Stimulated activated CD8-positive, alpha-beta memory T cell treated with anti-CD3 and anti-CD28 coated beads, Interleukin-12 subunit alpha, Interleukin-12 subunit beta, amount 100 ng/mL, for 1 hour (primary cell): ENCODE data around the gene BOD1.

Experiments
- DNase-seq: peaks from one replicate; pipeline ENCODE4 v3.0.0-alpha.2; 2020; ENCODE audit warnings: low read depth

BOD1 gene

DNA sequence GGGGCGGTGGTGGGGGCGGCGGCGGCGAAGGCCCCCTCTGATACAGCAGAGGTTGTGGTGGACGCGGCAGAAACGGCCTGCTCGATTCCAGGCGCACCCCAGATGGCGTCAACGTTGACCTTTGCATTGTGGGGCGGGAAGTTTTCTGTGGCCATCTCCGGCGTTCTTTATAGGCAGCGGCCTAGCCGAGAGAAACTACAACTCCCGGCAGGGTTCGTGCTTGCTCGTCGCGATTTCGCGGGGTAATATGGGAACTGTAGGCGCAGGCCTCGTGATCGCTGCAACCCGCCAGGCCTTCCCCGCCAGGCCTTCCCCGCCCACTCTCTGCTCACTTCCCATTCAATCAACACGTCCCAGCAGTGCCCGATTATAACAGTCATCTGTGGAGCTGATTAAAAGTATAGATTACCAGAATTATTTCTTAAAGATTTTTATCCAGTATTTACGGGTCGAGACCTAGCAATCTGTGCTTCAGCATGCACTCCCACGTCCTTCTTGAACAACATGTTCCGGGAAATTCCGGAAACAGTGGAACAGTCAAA, at the start of gene BOD1:
BOD1 (minus strand) TSS at position 74 of the 542 bp plus-strand sequence. CDS start 214 bp downstream, outside the sequence.
- peak; percentile 94 for DNase-seq

DNA sequence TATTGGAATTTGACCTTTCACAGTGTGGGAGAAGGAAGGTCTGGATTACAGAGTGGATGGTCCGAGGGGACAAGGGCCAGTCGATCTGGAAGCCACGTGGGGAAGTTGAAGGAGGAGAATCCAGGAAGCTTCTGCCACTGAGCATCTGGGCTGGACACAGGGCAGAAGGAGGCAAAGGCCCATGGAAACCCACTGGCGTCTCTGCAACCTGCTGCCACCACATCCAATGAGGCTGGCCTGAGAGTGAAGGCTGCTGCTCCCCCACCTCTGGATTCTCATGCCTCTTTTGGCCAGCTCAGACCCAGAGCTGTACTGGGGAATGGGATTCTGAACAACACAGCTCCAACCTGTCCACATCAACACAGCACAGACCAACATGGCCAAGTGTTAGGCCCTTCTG, 48.9 kb upstream of the BOD1 start:
- no peak for DNase-seq

DNA sequence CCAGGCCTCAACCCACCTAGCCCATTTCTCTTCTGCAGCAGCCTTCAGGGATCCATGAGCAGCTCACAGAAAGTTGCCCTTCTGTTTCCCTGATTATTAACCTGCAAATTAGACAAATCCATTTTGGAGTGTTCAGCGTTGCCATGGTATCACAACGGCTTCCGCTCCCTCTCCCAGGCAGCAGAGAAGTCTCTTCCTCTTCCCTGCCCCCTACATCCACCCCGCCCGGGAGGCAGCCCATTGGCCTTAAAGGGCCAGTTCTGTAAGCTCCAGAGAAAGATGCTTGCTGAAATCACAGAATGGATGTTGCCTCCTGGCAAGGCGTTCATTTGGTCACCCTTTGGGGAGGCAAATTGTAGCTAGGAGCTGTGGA, 47.7 kb upstream of the BOD1 start:
- DNase-seq = no peak

DNA sequence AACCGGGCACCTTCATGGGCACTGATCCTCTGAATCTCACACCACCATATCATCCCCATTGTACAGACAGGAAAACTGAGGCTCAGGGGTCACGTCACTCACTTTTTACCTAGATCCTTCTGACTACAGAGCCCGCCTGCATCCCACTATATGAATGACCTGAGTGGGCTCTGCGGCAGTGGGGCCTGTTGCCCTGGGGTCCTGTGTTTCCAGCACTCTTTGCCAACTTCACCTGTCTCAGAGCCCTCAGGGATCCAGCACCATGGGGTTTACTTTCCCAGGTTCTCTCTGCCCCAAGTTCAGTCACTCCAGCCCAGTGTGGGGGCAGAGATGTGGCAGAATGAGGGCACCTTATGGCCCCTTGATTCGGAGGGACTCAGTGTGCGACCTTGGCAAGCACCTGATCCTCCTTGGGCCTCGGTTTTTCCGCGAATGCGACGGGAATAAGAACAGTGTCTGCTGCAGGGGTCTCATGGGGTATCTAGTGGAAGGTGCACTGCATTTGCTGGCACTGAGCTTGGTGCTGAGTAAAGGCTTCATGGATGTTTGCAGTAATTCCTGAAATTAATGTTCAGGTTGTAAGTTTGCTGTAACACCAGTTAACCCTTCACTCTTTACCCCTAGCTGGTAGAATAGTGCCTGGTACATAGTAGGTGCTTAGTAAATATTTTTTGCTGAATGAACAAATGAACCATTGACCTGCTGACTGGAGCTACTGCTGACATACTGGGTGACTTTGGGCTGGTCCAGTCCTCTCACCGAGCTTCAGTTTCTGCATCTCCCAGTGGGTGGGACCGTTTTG, 47.1 kb upstream of the BOD1 start:
- no peak for DNase-seq

DNA sequence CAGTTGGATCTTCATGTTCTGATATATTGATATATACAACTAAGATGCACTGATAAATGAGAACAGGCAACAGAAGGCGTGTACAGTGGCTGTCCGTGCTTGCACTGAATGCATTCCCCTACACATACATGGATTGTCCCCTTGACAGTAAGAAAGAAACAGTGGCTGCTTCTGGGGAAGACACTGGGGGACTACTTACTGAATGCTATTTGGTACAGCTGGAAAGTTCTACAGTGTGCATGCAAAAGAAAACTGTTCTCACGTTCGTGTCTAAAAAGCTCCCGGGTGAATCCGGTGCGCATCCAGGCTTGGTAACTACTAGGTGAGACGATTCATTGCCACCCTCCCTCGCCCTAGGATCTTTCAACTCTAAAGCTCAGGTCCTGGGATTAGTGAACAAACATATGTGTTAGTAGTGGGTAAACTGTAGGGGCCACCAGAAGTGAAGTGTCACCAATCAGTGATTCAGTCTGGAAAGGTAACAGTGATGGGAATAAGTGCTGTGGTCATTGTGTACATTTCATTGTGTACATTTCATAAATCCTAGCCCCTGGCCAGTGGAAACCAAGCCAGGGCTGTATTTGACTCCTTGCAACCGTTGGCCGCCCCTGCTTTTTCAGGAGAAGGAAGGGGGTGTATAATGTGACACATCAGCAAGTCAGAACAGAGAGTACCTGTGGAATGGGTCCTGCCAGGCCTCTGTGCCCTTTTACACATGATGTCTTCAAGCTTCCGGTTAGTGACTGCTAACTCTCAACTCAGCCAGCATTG, 46.3 kb upstream of the BOD1 start:
- no peak for DNase-seq

DNA sequence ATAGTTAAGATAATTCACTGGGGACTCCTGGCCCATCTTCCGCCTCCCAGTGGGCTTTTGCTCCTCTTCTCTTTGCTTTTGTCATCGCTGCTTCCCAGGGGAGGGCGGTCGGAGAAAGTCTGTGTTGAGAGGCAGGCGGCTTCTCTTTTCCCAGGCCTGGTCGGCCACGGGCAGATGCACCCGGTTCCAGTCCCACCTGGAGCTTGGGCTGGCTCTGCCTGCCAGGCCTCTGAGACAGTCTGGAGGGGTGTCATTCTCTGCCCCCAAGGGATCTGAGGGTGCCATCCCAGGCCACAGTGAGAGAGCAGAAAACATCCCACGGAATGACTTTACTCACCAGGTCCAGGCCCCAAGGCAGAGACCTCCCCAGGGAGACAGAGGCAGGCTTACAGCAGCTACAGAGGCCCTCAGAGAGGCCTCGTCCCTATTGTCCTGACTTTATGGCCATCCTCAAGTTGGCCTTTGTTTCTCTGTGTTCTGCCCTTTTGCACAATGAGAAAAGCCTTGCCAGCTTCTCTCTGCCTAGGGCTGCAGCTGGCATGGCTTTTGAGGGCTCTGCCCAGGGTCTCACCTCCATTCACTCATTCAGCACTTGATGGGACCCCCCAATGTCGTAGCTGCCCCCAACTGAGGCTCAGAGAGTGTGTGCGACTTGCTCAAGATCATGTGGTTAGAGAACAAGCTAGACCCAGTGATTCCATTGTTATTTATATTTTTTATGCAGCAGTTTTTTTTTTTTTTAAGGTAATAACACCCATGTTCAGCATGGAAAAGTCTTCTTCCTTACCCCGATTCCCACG, 44.2 kb upstream of the BOD1 start:
- no peak for DNase-seq

DNA sequence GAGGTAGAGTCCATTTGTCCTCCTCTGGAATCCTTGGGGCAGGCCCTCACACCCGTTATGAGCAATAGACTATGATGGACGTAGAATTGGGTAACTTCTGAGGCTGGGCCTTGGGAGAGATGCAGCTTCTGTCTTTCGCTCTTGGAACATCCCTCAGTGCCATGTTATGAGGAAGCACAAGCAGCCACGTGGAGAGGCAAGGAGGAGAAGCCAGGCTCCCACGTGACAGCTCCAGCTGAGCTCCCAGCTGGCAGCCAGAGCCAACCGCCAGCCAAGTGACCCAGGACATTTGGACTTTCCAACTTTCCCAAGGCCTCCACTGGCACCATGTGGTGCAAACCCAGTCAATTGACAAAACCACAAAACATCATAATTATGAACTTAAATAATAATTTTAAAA, 43.0 kb upstream of the BOD1 start:
- no peak for DNase-seq

DNA sequence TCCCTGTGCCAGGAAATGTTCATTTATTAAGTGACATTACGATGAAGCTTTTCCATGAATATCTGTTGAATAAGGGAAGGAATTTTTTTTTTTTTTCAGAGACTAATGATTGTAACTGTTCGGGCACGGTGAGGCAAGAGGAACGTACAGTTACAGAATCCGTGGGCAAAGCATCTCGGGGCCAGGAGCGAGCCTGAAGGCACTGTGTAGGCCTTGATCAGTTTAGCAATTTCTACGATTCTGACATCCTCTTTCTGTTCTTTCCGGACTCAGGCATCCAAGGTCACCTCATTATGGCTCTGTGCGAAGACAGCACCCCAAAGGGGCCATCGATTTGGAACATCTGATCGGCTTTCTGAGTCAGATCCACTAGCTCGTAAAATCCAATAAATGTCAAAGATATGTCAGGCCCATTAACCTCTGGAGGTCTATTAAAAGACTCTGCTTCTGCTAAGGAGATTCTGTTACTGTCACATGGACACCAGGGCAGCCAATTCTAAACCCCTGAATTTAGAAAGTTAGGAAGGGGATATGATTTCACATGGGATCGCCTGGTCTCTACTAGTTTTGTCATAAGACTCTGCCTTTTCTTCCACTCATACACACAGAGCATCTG, 41.4 kb upstream of the BOD1 start:
- DNase-seq = no peak

DNA sequence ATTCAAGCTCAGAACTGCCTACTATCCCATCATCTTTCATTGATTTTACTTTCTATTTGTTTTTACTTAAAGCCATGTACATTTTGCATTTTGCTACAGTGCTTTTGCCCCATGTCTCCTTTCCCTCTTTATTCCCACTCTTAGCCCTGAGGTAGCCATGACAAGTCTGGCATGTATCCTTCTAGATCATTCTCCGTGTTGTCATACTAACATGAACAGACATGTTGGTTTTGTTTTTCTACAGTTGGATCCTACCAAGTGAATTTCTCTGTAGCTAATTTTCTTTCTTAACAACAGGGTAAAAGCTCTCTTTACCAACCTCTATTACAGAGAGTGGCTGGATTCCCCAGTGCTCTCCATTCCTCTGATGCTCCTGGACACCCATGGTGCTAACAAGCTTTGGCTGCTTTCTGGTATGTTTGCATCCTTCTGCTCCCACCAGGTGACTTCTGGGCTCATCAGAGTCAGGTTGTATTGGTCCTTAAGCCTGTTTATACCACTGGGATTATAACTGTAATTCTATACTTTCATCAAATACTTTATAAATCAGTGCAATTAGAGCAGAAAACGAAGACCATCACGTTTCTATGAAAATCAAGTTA, 38.8 kb upstream of the BOD1 start:
- DNase-seq = no peak

DNA sequence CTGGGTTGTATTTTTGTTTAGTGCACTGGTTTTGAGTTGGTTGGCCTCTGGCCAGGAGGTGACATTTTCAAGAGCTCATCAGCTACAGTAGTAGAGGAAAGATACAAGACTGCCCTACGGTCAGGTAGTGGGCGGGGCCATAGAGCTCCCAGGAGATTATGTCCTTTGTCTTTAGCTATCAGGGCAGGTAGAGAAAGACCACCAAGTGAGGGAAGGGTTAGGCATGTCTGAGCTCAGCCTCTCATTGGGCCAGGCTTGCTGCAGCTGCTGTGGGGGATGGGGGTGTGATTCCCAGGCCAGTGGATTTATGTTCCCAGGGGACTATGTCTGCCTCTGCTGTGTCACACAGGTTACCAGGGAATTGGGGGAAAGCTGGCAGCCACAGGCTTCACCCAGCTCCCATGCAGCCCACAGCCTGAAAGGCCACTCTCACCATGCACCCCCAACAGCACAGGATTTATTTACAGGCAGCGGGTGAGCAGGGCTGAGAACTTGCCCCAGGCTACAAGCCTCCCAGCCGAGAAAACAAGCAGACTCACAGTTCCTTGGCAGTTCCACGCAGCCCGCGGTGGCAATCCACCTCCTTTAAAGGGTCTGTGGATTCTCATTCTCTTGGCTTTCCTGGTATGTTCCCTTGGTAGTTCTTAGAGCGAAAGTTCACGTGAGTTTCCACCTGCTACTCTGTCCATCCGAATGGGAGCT, 37.5 kb upstream of the BOD1 start:
- DNase-seq = no peak

DNA sequence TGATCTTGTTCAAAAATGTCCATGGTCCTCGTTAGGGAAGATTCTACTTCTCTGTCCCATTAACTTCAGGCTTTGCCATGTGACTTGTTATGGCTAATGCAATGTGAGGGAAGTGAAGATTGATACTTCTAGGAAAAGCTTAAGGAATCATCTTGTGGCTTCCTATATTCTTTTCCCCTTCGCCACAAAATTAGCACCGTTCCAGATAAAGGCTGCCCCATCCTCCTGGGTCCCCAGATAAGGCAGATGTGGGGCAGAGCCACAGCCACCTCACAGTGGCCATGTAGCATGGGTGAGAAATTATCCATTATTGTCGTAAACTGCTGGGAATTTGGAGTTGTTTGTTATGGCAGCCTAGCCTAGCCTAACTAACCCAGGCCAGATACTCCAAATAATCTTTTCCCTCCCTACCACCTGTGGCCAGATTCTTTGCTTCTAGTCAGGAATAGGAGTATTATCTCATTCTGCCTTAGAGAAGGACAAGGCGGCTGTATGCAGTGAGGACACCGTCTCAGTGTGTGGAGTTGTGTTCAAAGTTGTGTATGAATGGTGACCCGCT, 31.9 kb upstream of the BOD1 start:
- DNase-seq = no peak

DNA sequence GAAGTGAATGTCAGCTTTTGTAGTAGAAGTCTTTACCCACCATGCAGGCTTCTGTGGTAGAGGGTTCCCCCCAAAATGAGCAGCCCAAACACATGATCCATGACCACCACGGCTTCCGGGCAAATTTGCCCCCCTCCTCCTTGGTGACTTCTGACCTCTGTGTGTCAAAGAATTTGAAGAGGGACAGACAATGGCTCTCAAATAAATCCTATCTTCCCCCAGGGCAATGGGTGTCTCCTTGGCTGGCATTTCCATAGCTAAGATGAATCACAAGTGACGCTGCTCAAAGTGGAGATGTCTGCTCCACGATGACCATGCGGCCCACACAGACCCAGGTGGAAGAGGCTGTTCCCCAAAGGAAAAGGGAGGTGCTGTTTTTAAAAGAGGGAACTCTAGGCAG, 30.2 kb upstream of the BOD1 start:
- no peak for DNase-seq

DNA sequence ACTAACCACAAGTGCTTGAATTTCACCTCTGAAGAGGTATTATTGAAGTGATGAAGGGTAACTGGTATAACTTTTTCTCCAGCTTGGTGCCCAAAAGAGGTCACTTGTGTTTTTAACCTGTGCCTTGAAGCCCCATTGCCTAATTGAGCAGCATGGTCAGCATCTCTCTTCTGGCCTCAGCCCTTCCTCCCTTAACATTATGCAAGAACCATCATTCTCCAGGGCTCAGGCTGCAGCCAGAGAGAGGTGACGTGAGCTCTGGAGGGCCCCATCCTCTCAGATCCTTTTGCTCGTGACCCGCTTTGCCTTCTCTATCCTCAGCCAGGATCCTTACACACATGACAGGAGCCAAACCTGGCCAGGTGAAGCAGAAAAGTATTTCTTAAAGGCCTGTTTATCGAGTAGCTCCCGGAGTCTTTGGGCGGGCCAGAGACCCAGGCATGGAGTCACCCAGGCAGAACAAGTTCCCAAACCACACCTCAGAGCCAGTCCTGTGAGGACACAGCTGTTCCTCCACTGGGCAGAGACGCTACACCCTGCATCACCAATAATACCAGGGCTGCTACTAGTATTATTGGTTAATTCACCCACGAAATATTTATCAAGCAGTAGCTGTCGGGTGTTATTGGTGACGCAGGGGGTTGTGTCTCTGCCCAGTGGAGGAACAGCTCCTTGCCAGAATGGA, 29.6 kb upstream of the BOD1 start:
- no peak for DNase-seq

DNA sequence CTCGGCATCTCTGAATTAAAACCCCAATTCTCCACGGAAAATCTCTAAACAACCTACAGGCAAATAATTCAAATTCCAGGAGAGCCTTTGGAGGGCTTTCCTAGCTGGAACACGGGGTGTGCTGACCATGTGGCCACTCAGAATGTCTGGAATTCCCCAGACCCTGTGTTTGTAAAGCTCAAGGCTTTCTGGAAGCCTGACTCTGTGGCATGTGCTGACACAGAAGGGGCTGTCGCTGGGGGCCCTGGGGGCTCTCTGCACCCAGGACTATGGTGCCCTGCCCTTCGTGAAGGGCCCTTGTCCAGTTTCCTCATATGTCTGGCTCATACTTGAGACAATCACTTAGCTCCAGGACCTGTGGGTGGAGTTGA, 29.0 kb upstream of the BOD1 start:
- DNase-seq = no peak

DNA sequence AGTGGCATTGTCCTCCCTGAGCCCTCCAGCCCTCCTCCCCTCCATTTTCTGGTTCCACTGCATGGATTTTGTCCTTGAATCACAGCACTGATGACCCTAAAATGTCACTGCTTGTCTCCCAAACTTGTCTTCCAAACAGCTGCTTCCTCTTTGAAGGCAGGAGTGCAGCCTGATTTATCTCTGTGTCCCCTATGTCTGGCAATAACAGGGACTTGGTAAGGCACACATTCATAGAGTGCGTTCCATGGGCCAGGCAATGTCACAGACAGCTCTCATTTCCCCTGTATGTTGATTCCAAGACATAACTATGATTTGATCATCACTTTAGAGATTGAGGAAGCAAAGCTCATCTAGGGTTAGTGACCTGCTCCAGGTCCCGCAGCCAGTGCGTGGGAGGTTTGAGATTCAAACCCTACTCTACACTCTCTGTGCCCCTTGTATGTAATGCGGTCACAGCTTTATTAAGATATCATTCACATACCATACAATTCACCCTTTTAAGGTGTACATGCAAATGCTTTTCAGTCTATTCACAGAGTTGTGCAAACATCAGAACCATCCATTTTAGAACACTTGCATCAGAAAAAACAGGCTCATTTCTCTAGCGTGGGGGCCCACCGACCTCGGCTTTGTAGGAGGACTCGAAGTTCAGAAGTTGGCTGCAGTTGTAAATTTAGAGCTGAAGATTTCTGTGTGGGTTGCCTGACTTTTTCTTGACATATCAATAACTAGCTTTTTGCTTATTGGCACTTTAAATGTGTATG, 28.4 kb upstream of the BOD1 start:
- no peak for DNase-seq

DNA sequence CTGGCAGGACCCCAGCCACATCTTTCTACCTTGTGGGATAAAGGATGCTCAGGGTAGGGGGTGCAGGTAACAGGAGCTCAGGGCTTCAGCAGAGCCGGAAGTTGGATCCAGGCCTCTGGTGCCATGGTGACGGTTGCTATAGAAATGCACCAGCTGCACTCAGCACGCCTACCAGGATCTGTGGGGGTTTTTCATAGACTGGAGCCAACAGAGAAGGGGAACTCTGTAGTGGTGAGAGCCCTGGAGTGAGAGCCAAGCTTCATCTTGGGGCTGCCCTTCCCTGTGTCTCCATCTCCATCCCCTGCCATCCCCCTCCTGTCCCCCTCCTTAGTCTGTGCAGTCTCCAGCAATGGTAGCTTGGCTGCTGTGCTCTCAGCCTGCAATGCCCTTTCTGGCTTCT, 27.5 kb upstream of the BOD1 start:
- DNase-seq = no peak

DNA sequence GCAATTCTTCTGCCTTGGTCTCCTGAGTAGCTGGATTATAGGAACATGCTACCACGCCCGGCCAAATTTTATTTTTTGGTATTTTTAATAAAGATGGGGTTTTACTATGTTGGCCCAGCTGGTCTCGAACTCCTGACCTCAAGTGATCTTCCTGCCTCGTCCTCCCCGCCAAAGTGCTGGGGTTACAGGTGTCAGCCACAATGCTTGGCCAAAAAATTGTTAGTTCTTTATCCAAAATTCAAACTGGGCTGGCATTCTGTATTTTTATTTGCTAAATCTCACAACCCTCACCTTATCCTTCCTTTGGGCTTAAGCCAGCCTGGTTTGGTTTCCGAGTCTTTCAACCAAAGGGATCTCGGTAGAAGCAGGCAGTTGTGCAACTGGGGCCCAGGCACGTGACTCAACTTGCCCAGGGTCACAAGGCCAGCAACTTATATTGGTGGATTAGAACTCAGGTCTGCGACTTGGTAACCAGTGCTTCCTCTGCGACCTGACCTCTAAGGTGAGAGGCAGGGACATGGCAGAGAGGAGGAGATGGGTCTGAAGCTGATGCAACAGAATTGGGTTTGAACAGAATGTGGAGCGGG, 26.5 kb upstream of the BOD1 start:
- DNase-seq = no peak

DNA sequence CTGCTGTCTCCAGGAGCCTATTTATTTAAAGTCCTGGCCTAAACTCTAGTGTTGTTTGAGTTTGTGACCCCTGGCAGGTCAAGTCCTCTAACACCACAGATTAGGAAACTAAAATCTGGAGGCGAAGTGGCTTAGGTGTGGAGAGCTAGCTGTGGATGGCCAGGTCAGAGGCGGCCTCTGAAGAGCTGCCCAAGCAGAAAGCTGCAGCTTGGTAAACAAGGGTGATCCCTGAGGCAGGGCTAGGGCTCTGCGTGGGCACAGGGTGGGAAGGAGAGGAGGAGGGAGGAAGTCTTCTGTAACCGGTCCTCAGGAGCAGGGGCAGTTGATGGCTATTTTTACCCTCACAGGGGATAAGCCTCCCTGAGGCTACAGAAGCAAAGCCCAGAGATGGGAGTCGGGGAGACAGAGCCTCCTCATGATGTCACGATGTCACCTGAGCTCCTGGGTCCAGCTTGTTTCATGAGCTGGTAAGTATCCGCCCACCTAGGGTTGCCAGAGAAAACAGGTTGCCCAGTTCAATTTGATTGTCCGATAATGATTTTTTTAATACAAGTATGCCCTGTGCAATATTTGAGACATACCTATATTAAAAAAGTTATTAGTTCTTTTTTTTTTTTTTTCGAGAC, 25.9 kb upstream of the BOD1 start:
- no peak for DNase-seq
